Activated naive CD8-positive, alpha-beta T cell treated with anti-CD3 and anti-CD28 coated beads for 36 hours (primary cell): ENCODE measurements around the gene OR8B12. TPM values are rescaled to one million over a fixed set of nuclear protein-coding genes. Genes with fewer than 3 reads are reported as not detected.

Experiments
- DNase-seq: peaks from one replicate; pipeline ENCODE4 v3.0.0; 2021
- H3K27ac Mint-ChIP-seq: one replicate; pipeline ENCODE4 v1.8.0; 2022; ENCODE audit warnings: mild to moderate bottlenecking, moderate library complexity, mixed read lengths
- H3K27me3 Mint-ChIP-seq: one replicate; pipeline ENCODE4 v1.8.0; 2022; ENCODE audit warnings: mild to moderate bottlenecking, mixed read lengths
- H3K36me3 Mint-ChIP-seq: one replicate; pipeline ENCODE4 v1.8.0; 2021; ENCODE audit warnings: mild to moderate bottlenecking, mixed read lengths
- H3K4me1 Mint-ChIP-seq: one replicate; pipeline ENCODE4 v1.8.0; 2021; ENCODE audit warnings: mixed read lengths
- H3K4me3 Mint-ChIP-seq: one replicate; pipeline ENCODE4 v1.8.0; 2022; ENCODE audit warnings: mild to moderate bottlenecking, moderate library complexity, mixed read lengths
- H3K9me3 Mint-ChIP-seq: one replicate; pipeline ENCODE4 v1.8.0; 2022; ENCODE audit warnings: mixed read lengths
- total RNA-seq, 2 experiments: library from RNA; stranded (reverse); gene quantifications; one replicate each; pipeline ENCODE4 v1.2.3, GENCODE V29; 2021

Gene OR8B12
- total RNA-seq, 2 experiments from 2014 or later: not detected

DNA sequence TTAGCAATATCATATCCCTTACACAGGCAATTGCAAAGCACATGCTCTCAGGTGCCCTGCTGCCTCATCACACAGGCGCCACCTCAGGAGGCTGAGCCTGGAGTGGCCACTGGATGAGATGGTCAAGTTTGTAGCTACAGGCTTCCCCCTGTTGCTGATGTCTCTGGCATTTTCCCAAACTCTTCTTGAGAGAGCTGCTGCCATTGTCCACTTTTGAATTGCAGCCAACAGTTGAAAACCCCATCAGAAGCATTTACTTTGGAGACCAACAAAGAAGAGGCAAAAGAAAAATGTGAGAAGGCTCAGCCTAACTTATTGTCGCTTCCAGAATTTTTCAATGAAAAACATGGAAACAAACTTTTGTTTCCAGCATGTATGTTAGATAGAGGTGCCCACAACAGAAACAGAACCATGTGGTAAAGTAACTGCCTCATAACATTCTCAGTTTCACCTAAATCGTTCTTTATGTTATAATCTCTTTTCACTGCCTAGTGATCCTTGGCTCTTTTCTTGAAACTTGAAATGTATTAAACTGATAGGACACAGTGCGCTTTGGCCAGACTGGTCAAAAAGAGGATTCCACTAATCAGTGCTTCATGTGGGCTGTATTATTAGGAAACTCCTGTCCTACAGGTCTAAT, 50.3 kb downstream of the OR8B12 start:
- Mint-ChIP-seq H3K36me3 (no peaks in the 10 kb centered on the region), H3K4me1 (no peaks in the 10 kb centered on the region), H3K9me3 (peaks cover 3% of the 10 kb centered on the region), H3K27me3 (peaks cover 5% of the 10 kb centered on the region), H3K27ac (no peak overlapping the region), H3K4me3 (no peak overlapping the region)
- DNase-seq: no peak

Other genes with a start within 250 kb of the OR8B12 start
- not detected for gene OR8D1, start 229.7 kb downstream of the OR8B12 start, total RNA-seq
- not detected for gene OR8D2, start 223.5 kb downstream of the OR8B12 start, total RNA-seq
- gene OR8B2, start 159.2 kb downstream of the OR8B12 start, total RNA-seq: not detected
- not detected for gene OR8B3, start 144.6 kb downstream of the OR8B12 start, total RNA-seq
- gene OR8B4, start 118.8 kb downstream of the OR8B12 start, total RNA-seq: not detected
- not detected for gene OR8B8, start 98.0 kb downstream of the OR8B12 start, total RNA-seq
- not detected for gene OR8A1, start 26.3 kb upstream of the OR8B12 start, total RNA-seq
- not detected for gene PANX3, start 67.8 kb upstream of the OR8B12 start, total RNA-seq
- 10 to 100 TPM; 37.8 to 38.2 TPM for gene TBRG1, start 79.2 kb upstream of the OR8B12 start, total RNA-seq
- 1 to 10 TPM; 4.5 to 6.9 TPM for gene SIAE, start 130.1 kb upstream of the OR8B12 start, total RNA-seq
- gene SPA17, start 130.2 kb upstream of the OR8B12 start, total RNA-seq: 1 to 10 TPM; 3.4 to 4.7 TPM
- 1 to 10 TPM; 7.8 to 8.1 TPM for gene NRGN, start 196.3 kb upstream of the OR8B12 start, total RNA-seq
- under 1 TPM; 0.18 to 0.31 TPM for gene VSIG2, start 208.6 kb upstream of the OR8B12 start, total RNA-seq
- gene ESAM, start 218.6 kb upstream of the OR8B12 start, total RNA-seq: 1 to 10 TPM; 1.1 TPM